ENCODE results near the gene CELF1. TPM values are rescaled to one million over a fixed set of nuclear protein-coding genes. Genes with fewer than 3 reads are reported as not detected.

The CELF1 gene
- total and polyA plus RNA-seq, 2 experiments from 2014 or later = 59.1 to 84.6 TPM

GRCh38 chr11:47448566-47449427 lies 104.1 kb downstream of the CELF1 start, which contains the start of gene RAPSN:
TSS of gene RAPSN (minus strand) at chr11:47449136. CDS start at chr11:47448964, 172 bp downstream.
- 91% methylated on average over 32 of the region's 32 CpGs for WGBS (ENCODE audit: low lambda C conversion rate, missing lambda C conversion rate)
- Histone ChIP-seq H3K9me3 (ENCODE audit: low read depth) (no peaks in the 10 kb centered on the region), H3K27ac (no peak within 1 kb of the TSS), H3K27me3 (no peaks in the 10 kb centered on the region), H3K9me2 (replicated peaks; ENCODE audit: insufficient read depth) (no peaks in the 10 kb centered on the region), H3K4me1 (ENCODE audit: insufficient read depth) (no peaks in the 10 kb centered on the region), H3K4me2 (no peak within 1 kb of the TSS), H4K20me1 (ENCODE audit: insufficient read depth, poor library complexity, severe bottlenecking) (no peaks in the 10 kb centered on the region), H3K79me2 (no peaks in the 10 kb centered on the region), H2AFZ (no peak within 1 kb of the TSS), H3K36me3 (replicated peaks; ENCODE audit: insufficient read depth, low read depth) (no peaks in the 10 kb centered on the region), H3K4me3 (no peak within 1 kb of the TSS)
- TF ChIP-seq EZH2phosphoT487 (IDR thresholded peaks at IDR 0.05; ENCODE audit: low read depth, severe bottlenecking, unreplicated experiment) (no peak), CTCF (IDR thresholded peaks at IDR 0.05; ENCODE audit: poor library complexity) (no peak), EZH2 (IDR thresholded peaks at IDR 0.05; ENCODE audit: borderline replicate concordance) (no peak)
- no peak for DNase-seq (ENCODE audit: low spot score)

GRCh38 chr11:47447906-47448305 lies 105.0 kb downstream of the CELF1 start:
- Histone ChIP-seq H3K4me1 (ENCODE audit: insufficient read depth) (no peaks in the 10 kb centered on the region), H4K20me1 (ENCODE audit: insufficient read depth, poor library complexity, severe bottlenecking) (no peaks in the 10 kb centered on the region), H3K4me2 (no peak overlapping the region), H2AFZ (no peak overlapping the region), H3K9me3 (ENCODE audit: low read depth) (no peaks in the 10 kb centered on the region), H3K79me2 (no peaks in the 10 kb centered on the region), H3K27ac (no peak overlapping the region), H3K36me3 (replicated peaks; ENCODE audit: insufficient read depth, low read depth) (no peaks in the 10 kb centered on the region), H3K4me3 (no peak overlapping the region), H3K27me3 (no peaks in the 10 kb centered on the region), H3K9me2 (replicated peaks; ENCODE audit: insufficient read depth) (no peaks in the 10 kb centered on the region)
- 94% methylated on average over 11 of the region's 12 CpGs for WGBS (ENCODE audit: low lambda C conversion rate, missing lambda C conversion rate)
- TF ChIP-seq EZH2phosphoT487 (IDR thresholded peaks at IDR 0.05; ENCODE audit: low read depth, severe bottlenecking, unreplicated experiment) = no peak
- TF ChIP-seq EZH2 (IDR thresholded peaks at IDR 0.05; ENCODE audit: borderline replicate concordance) = no peak
- no peak for TF ChIP-seq CTCF (IDR thresholded peaks at IDR 0.05; ENCODE audit: poor library complexity)
- no peak for DNase-seq (ENCODE audit: low spot score)

- Histone ChIP-seq H3K36me3 (replicated peaks; ENCODE audit: insufficient read depth, low read depth) (no peaks in the 10 kb centered on the region), H3K4me2 (no peak overlapping the region), H3K4me1 (ENCODE audit: insufficient read depth) (no peaks in the 10 kb centered on the region), H2AFZ (no peak overlapping the region), H3K79me2 (no peaks in the 10 kb centered on the region), H4K20me1 (ENCODE audit: insufficient read depth, poor library complexity, severe bottlenecking) (no peaks in the 10 kb centered on the region), H3K4me3 (no peak overlapping the region), H3K9me2 (replicated peaks; ENCODE audit: insufficient read depth) (no peaks in the 10 kb centered on the region), H3K27me3 (no peaks in the 10 kb centered on the region), H3K27ac (no peak overlapping the region), H3K9me3 (ENCODE audit: low read depth) (no peaks in the 10 kb centered on the region)
- WGBS (ENCODE audit: low lambda C conversion rate, missing lambda C conversion rate) = 94% methylated on average over 9 of the region's 9 CpGs
- no peak for DNase-seq (ENCODE audit: low spot score)
- TF ChIP-seq EZH2phosphoT487 (IDR thresholded peaks at IDR 0.05; ENCODE audit: low read depth, severe bottlenecking, unreplicated experiment) (no peak), EZH2 (IDR thresholded peaks at IDR 0.05; ENCODE audit: borderline replicate concordance) (no peak), CTCF (IDR thresholded peaks at IDR 0.05; ENCODE audit: poor library complexity) (no peak)
These were observed 106.1 kb downstream of the CELF1 start for GRCh38 chr11:47446833-47447232.

All from hepatocyte (in vitro differentiated cells).